ENCODE results near the gene SMIM14. TPM values are rescaled to one million over a fixed set of nuclear protein-coding genes. Genes with fewer than 3 reads are reported as not detected.
"Not testable (repeated sequence)": the region's sequence is repeated elsewhere in the genome, so short reads cannot be mapped to it uniquely, and the experiment has no call there.

The SMIM14 gene
- total and polyA plus RNA-seq, 12 donors: 5.4 to 15.2 (median 11.6) TPM

GRCh38 chr4:39670296-39670695, 31.6 kb upstream of the SMIM14 start:
- ATAC-seq; H3K27ac ChIP-seq; H3K4me3 ChIP-seq; H3K4me1 ChIP-seq; DNase-seq; H3K9me3 ChIP-seq; intact Hi-C loops (cut with DNase I); H3K27me3 ChIP-seq; H3K36me3 ChIP-seq: not testable (repeated sequence)
- 100% methylated on average over 1 of the region's 1 CpG; no CpG with 5 or more reads in 1 of the 2 donors for WGBS, 2 donors

- intact Hi-C loops (cut with DNase I): loop anchor here in 1 of 10 donors (10.0 kb wide), 1 partner anchor 866 kb away; no protein-coding TSS in a partner anchor
- DNase-seq: no peak
- no peak for ATAC-seq
- no peaks in the 10 kb centered on the region for H3K9me3 ChIP-seq
- 53 to 57% methylated on average over 2 of the region's 2 CpGs for WGBS, 2 donors
- TF ChIP-seq, protein P1, sequence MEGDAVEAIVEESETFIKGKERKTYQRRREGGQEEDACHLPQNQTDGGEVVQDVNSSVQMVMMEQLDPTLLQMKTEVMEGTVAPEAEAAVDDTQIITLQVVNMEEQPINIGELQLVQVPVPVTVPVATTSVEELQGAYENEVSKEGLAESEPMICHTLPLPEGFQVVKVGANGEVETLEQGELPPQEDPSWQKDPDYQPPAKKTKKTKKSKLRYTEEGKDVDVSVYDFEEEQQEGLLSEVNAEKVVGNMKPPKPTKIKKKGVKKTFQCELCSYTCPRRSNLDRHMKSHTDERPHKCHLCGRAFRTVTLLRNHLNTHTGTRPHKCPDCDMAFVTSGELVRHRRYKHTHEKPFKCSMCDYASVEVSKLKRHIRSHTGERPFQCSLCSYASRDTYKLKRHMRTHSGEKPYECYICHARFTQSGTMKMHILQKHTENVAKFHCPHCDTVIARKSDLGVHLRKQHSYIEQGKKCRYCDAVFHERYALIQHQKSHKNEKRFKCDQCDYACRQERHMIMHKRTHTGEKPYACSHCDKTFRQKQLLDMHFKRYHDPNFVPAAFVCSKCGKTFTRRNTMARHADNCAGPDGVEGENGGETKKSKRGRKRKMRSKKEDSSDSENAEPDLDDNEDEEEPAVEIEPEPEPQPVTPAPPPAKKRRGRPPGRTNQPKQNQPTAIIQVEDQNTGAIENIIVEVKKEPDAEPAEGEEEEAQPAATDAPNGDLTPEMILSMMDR (IDR thresholded peaks at IDR 0.05): no peak
- H3K4me3 ChIP-seq: no peak overlapping the region
- no peaks in the 10 kb centered on the region for H3K36me3 ChIP-seq
- no peaks in the 10 kb centered on the region for H3K27me3 ChIP-seq
- H3K27ac ChIP-seq: no peak overlapping the region
- H3K4me1 ChIP-seq: no peaks in the 10 kb centered on the region
These were observed 30.2 kb upstream of the SMIM14 start for GRCh38 chr4:39668887-39669286.

- ATAC-seq (no peak), DNase-seq (no peak)
- Histone ChIP-seq H3K27me3 (no peaks in the 10 kb centered on the region), H3K4me3 (no peak overlapping the region), H3K36me3 (no peaks in the 10 kb centered on the region), H3K27ac (no peak overlapping the region), H3K9me3 (no peaks in the 10 kb centered on the region), H3K4me1 (no peaks in the 10 kb centered on the region)
- 30 to 35% methylated on average over 1 of the region's 1 CpG for WGBS, 2 donors
- intact Hi-C loops (cut with DNase I): loop anchor here in 1 of 10 donors (10.0 kb wide), 1 partner anchor 867 kb away; no protein-coding TSS in a partner anchor
- TF ChIP-seq, protein P1 (IDR thresholded peaks at IDR 0.05): no peak
These were observed 29.0 kb upstream of the SMIM14 start for GRCh38 chr4:39667706-39668105.

DNA sequence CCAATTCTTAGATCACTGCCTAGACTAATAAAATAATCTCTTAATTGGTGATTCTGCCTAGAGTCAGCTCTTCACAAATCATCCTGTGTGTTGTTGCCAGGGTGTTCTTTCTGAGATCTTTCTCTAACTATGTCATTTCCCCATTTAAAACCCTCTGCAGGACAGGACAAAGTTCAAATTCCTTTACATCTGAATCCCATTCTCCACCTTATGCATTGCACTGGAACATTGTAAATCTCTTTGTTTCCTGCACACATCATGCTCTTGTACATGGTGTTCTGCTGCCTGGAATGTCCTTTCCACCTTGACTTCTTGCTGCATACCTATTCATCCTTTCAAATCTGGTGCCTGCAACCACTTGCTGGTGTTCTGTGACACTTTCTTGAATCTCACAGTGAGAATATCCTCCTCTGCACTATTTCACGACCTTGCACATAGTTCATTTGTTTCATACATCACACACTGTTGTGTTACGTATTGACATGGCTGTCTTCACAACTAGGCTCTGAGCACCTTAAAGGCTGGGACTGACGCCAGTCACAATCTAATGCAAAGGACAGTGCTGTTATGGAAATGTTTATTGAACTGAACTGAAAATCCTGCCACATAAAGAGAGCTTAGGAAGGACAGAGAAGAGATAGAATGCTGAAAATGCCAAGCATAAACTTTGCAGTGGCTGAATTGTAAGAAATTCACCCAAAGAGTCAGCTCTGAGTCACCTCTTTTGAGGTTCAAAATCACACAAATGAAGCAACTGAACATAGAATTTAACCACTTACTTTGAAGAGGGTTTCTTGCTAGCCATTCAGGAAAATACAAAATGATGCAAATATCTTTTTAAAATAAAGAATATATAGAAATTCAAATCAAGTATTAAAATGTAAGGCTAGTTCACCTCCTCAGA, 26.4 kb upstream of the SMIM14 start:
- TF ChIP-seq, protein P1 (IDR thresholded peaks at IDR 0.05): no peak
- no peak for ATAC-seq
- 64 to 68% methylated on average over 3 of the region's 3 CpGs for WGBS, 2 donors

DNA sequence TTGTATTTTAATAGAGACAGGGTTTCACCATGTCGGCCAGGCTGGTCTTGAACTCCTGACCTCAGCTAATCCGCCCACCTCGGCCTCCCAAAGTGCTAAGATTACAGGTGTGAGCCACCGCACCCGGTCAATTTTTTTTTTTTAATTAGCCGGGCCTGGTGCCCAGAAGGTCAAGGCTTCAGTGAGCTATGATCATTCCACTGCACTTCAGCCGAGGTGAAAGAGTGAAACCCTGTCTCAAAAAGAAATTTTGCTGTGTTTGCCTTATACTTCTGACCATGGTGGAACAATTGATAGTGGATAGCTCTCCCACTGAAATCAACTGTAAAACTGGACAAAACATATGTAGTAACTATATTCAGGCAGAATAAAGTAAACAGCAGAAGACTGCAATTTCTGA, 24.0 kb upstream of the SMIM14 start:
- no peaks in the 10 kb centered on the region for H3K27me3 ChIP-seq
- H3K9me3 ChIP-seq: no peaks in the 10 kb centered on the region
- WGBS, 2 donors: 90 to 91% methylated on average over 7 of the region's 7 CpGs
- intact Hi-C loops (cut with DNase I): loop anchor here in 1 of 10 donors (10.0 kb wide), 1 partner anchor 872 kb away; no protein-coding TSS in a partner anchor
- no peak overlapping the region for H3K4me3 ChIP-seq
- DNase-seq: no peak
- no peaks in the 10 kb centered on the region for H3K36me3 ChIP-seq
- TF ChIP-seq, protein P1 (IDR thresholded peaks at IDR 0.05): no peak
- H3K4me1 ChIP-seq: no peaks in the 10 kb centered on the region
- no peak for ATAC-seq
- no peak overlapping the region for H3K27ac ChIP-seq

More for the DNA sequence above, 26.4 kb upstream of the SMIM14 start:
- Histone ChIP-seq H3K9me3 (no peaks in the 10 kb centered on the region), H3K4me1 (no peaks in the 10 kb centered on the region), H3K27me3 (no peaks in the 10 kb centered on the region), H3K36me3 (no peaks in the 10 kb centered on the region), H3K27ac (no peak overlapping the region), H3K4me3 (no peak overlapping the region)
- no peak for DNase-seq
- intact Hi-C loops (cut with DNase I): loop anchor here in 1 of 10 donors (10.0 kb wide), 1 partner anchor 870 kb away; no protein-coding TSS in a partner anchor

All from heart right ventricle (tissue), 16 donors.